Endothelial cell of umbilical vein (primary cell): ENCODE measurements around the gene IFITM2. TPM values are rescaled to one million over a fixed set of nuclear protein-coding genes. Genes with fewer than 3 reads are reported as not detected.

Experiments used
- BruUV-seq: library from RNA; stranded (reverse); fragments of 400-500 nt; replicated peaks from 2 replicates; lab custom pipeline; 2021; lab: Mats Ljungman, UMichigan
- CTCF ChIA-PET: fragments of 300-600, 350-600 bp; sonication (Branson Sonifier 250); formaldehyde crosslinking; loops from one replicate; lab custom pipeline; 2021; ENCODE audit warnings: antibody characterized with exemption, inconsistent platforms; lab: Charles Lee
- POLR2A ChIA-PET: fragments of 300-600, 350-600 bp; sonication (Branson Sonifier 250); formaldehyde crosslinking; loops from one replicate; lab custom pipeline; 2021; ENCODE audit warnings: antibody characterized with exemption, inconsistent platforms; lab: Charles Lee
- DNase-seq: peaks from one replicate; pipeline ENCODE4 v3.0.0-alpha.2; 2011; ENCODE audit warnings: low read depth, low spot score
- FAIRE-seq: peaks from 2 replicates; lab custom pipeline; 2011; peaks lifted over from hg19 to GRCh38; lab: Jason Lieb, UNC
- H2AFZ ChIP-seq: 2 replicates; pipeline ENCODE4 v1.6.0; 2012; ENCODE audit warnings: low read depth, low read length, control low read depth, inconsistent platforms
- H3K27ac ChIP-seq: 2 replicates; pipeline ENCODE4 v1.5.1; 2011; ENCODE audit warnings: low read depth, mild to moderate bottlenecking, control low read depth, low read length, moderate library complexity; ENCODE audit not compliant: insufficient read depth
- H3K27me3 ChIP-seq, 2 experiments: 2 replicates each; pipeline versions ENCODE4 v1.6.0 to v1.6.1; 2011; ENCODE audit warnings: low read length in 2 of 2, mixed read lengths in 1 of 2; ENCODE audit not compliant: control insufficient read depth in 2 of 2, insufficient read depth in 2 of 2
- H3K36me3 ChIP-seq, 2 experiments: 2 replicates in 1 of 2; 3 replicates in 1 of 2; pipeline ENCODE4 v1.5.1; 2011; ENCODE audit warnings: low read length in 2 of 2, mild to moderate bottlenecking in 1 of 2, moderate library complexity in 1 of 2; ENCODE audit not compliant: control insufficient read depth in 2 of 2, insufficient read depth in 2 of 2; ENCODE audit errors: extremely low read depth in 1 of 2
- H3K4me1 ChIP-seq: 3 replicates; pipeline ENCODE4 v1.5.1; 2011; ENCODE audit warnings: mild to moderate bottlenecking, low read length; ENCODE audit not compliant: control insufficient read depth, insufficient read depth; ENCODE audit errors: extremely low read depth
- H3K4me2 ChIP-seq: 2 replicates; pipeline ENCODE4 v1.6.1; 2011; ENCODE audit warnings: low read length, control low read depth, mixed read lengths; ENCODE audit not compliant: insufficient read depth
- H3K4me3 ChIP-seq, 3 experiments: fragments of 200-600 bp in 1 of 3; sonication (generic), shearing (Covaris generic) in 1 of 3; replicated peaks in 1 of 3; 2 replicates each; pipeline ENCODE4 v1.5.1; 2011 to 2016; ENCODE audit warnings: control low read depth in 3 of 3, low read length in 3 of 3, mild to moderate bottlenecking in 2 of 3, inconsistent platforms in 1 of 3, low read depth in 1 of 3, moderate library complexity in 1 of 3; ENCODE audit not compliant: insufficient read depth in 1 of 3
- H3K79me2 ChIP-seq: 2 replicates; pipeline ENCODE4 v1.6.0; 2012; ENCODE audit warnings: low read length, inconsistent platforms; ENCODE audit not compliant: control insufficient read depth, insufficient read depth
- H3K9ac ChIP-seq: replicated peaks from 2 replicates; pipeline ENCODE3; 2011; ENCODE audit warnings: low read length, control low read depth; ENCODE audit not compliant: insufficient read depth; ENCODE audit errors: extremely low read depth
- H3K9me1 ChIP-seq: replicated peaks from 3 replicates; pipeline ENCODE4 v1.6.0; 2011; ENCODE audit warnings: mild to moderate bottlenecking, low read length; ENCODE audit not compliant: control insufficient read depth, insufficient read depth; ENCODE audit errors: extremely low read depth
- H3K9me3 ChIP-seq: replicated peaks from 2 replicates; pipeline ENCODE4 v1.5.1; 2012; ENCODE audit warnings: low read length, inconsistent platforms; ENCODE audit not compliant: control insufficient read depth, insufficient read depth
- H4K20me1 ChIP-seq: replicated peaks from 2 replicates; pipeline ENCODE3; 2011; ENCODE audit warnings: mild to moderate bottlenecking, low read length; ENCODE audit not compliant: control insufficient read depth, insufficient read depth; ENCODE audit errors: extremely low read depth
- CTCF ChIP-seq, 2 donors: IDR thresholded peaks; 1 replicate in 1 of 2; 2 replicates in 1 of 2; pipeline ENCODE4 v1.5.1; 2011; ENCODE audit warnings: low read length in 2 of 2, mild to moderate bottlenecking in 2 of 2, moderate library complexity in 2 of 2, control low read depth in 1 of 2, inconsistent platforms in 1 of 2, low read depth in 1 of 2; ENCODE audit not compliant: insufficient read depth in 1 of 2; ENCODE audit errors: extremely low read depth in 1 of 2
- EZH2 ChIP-seq: IDR thresholded peaks from 2 replicates; pipeline ENCODE4 v1.6.1; 2012; ENCODE audit warnings: borderline replicate concordance, low read depth, mild to moderate bottlenecking, moderate library complexity, low read length, inconsistent platforms; ENCODE audit not compliant: severe bottlenecking
- FOS ChIP-seq: IDR thresholded peaks from 2 replicates; pipeline ENCODE4 v1.6.1; 2011; ENCODE audit warnings: mild to moderate bottlenecking, low read length, moderate library complexity, borderline replicate concordance; ENCODE audit not compliant: insufficient read depth
- GATA2 ChIP-seq: IDR thresholded peaks from 2 replicates; pipeline ENCODE4 v1.7.0; 2011; ENCODE audit warnings: low read depth, mild to moderate bottlenecking, moderate library complexity, mixed read lengths, low read length; ENCODE audit not compliant: insufficient read length, insufficient read depth
- JUN ChIP-seq: IDR thresholded peaks from 2 replicates; pipeline ENCODE4 v1.6.1; 2011; ENCODE audit warnings: borderline replicate concordance, low read depth; ENCODE audit not compliant: insufficient read length, insufficient read depth
- MAX ChIP-seq: IDR thresholded peaks from 2 replicates; pipeline ENCODE4 v1.6.1; 2011; ENCODE audit not compliant: insufficient read depth, insufficient read length
- MYC ChIP-seq: IDR thresholded peaks from one replicate; pipeline ENCODE4 v1.6.1; 2011; ENCODE audit warnings: mild to moderate bottlenecking, low read depth, low read length
- POLR2A ChIP-seq: IDR thresholded peaks from 2 replicates; pipeline ENCODE4 v1.6.1; 2012; ENCODE audit warnings: low read depth, mild to moderate bottlenecking, control low read depth, low read length
- POLR2AphosphoS5 ChIP-seq: IDR thresholded peaks from 2 replicates; pipeline ENCODE4 v1.6.1; 2012; ENCODE audit warnings: low read depth, mild to moderate bottlenecking, control low read depth, low read length, moderate library complexity; ENCODE audit not compliant: insufficient read depth
- dilution Hi-C: fragments of 300-500 bp; cut with MboI; formaldehyde crosslinking; loops from one replicate; pipeline ENCODE4 v1.15.0; 2019; ENCODE audit warnings: low sequenced_read_pairs; ENCODE audit not compliant: extremely low pct_ligation_motif_present
- intact Hi-C: fragments of 100-400 bp; cut with micrococcal nuclease; formaldehyde crosslinking; loops from one replicate; pipeline ENCODE4 v1.10.0; 2022
- polyA plus RNA-seq, 4 experiments: library from polyadenylated mRNA; depleted of rRNA in 3 of 4; stranded (reverse) in 3 of 4; unstranded in 1 of 4; fragments of >200 nt; gene quantifications; 2 replicates each; pipeline versions ENCODE4 v1.2.1 to v1.2.3, GENCODE V29; 2011 to 2012; ENCODE audit warnings: missing spikeins in 1 of 4
- total RNA-seq: library from RNA; stranded (reverse); gene quantifications from 2 replicates; pipeline ENCODE4 v1.2.3, GENCODE V29; 2021

The IFITM2 gene
- total and polyA plus RNA-seq, 2 donors (not counting 3 experiments of a cell fraction or from before 2014, with no cell fraction given), result 219 to 1,135 TPM

DNA sequence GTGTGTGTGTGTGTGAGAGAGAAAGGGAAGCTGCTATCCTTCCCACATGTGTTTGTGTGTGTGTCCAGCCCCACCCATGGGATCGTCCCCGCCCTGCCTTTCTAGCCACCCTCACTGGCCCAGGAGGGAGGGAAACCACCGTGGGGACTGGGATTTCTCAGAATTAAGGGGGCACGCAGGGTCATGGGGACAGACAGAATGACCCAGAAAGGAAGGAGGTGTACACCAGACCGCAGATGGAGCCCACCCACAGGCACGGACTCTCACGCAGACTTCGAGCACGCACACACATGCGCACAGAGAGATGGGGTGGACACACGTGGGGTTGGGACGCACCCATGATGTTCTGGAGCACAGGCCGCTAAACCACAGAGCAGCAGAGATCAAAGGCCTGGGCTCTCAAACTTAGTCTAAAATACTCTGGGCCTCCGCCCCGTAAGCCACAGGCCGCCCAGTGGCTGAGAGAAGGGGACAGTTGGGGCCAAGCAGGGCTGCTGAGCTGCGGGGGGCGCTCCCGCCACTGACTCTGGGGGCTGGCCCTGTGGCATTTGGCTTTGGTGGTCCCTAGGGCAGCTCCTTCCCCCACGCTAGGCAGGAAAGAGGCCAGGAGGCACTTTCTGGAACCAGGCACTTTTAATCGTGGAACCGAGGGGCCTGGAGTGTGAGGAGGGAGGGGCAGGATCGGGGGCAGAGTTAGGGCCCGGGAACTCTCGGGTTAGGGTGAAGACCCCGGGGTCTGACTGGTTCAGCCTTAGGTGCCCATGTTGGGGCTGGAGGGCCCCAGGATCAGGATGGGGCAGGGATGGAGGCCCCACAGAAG, 9.8 kb upstream of the IFITM2 start:
- BruUV-seq, result no TSS peak
- no peak overlapping the region for H3K27ac ChIP-seq

More for the DNA sequence above, 9.8 kb upstream of the IFITM2 start:
- DNase-seq (no peak), FAIRE-seq (no peak)
- intact Hi-C loops (no loop called here), dilution Hi-C loops (no loop called here)
- no peaks in the 10 kb centered on the region for H3K79me2 ChIP-seq
- ChIA-PET CTCF (no interaction called here), POLR2A (no interaction called here)
- H2AFZ ChIP-seq, result no peak overlapping the region
- no peaks in the 10 kb centered on the region for H3K4me1 ChIP-seq
- no peak overlapping the region for H3K9ac ChIP-seq
- H3K4me2 ChIP-seq, result no peak overlapping the region
- H4K20me1 ChIP-seq, result no peaks in the 10 kb centered on the region
- peaks cover 3 to 8% of the 10 kb centered on the region in 2 experiments for H3K27me3 ChIP-seq
- H3K4me3 ChIP-seq, result no peak overlapping the region
- H3K36me3 ChIP-seq, result peaks cover 0 to 8% of the 10 kb centered on the region in 2 experiments
- TF ChIP-seq JUN, result no peak
- TF ChIP-seq EZH2, result no peak
- TF ChIP-seq MAX, result no peak
- TF ChIP-seq POLR2A, result no peak
- no peak for TF ChIP-seq CTCF (IDR thresholded peaks at IDR 0.05; ENCODE audit: extremely low read depth in 1 of 2, insufficient read depth in 1 of 2, low read depth in 1 of 2, low read length in 2 of 2)
- TF ChIP-seq FOS, result no peak
- no peak for TF ChIP-seq GATA2
- no peak for TF ChIP-seq MYC
- TF ChIP-seq POLR2AphosphoS5, result no peak
- no peaks in the 10 kb centered on the region for H3K9me3 ChIP-seq
- no peaks in the 10 kb centered on the region for H3K9me1 ChIP-seq
